Measurements from ENCODE around the gene JARID2.

JARID2 gene
- total RNA-seq: 96.3 to 187 (median 141) reads per million in 17 experiments

- DNase-seq: peak; percentile 97 to 98 (median 98)
Measured at GRCh38 chr6:15245361-15246216, at the start of gene JARID2. TSS of gene JARID2 (plus strand) at chr6:15246069. CDS start at chr6:15246540, 471 bp downstream.

- no peak for DNase-seq
Measured at GRCh38 chr6:15200087-15200486, 45.8 kb upstream of the JARID2 start.

- no peak for DNase-seq
Measured at GRCh38 chr6:15205321-15205720, 40.5 kb upstream of the JARID2 start.

- no peak for DNase-seq
Measured at GRCh38 chr6:15206887-15207286, 39.0 kb upstream of the JARID2 start.

- peak; percentile 27 to 64 (median 44) for DNase-seq
Measured at GRCh38 chr6:15207923-15208322, 37.9 kb upstream of the JARID2 start.

- DNase-seq: no peak
Measured at GRCh38 chr6:15213838-15214400, 31.9 kb upstream of the JARID2 start.

- DNase-seq: no peak
Measured at GRCh38 chr6:15218401-15218800, 27.5 kb upstream of the JARID2 start.

- DNase-seq: peak in 1 of 4 experiments; percentile 38
Measured at GRCh38 chr6:15220062-15220461, 25.8 kb upstream of the JARID2 start.

GRCh38 chr6:15227827-15228318 lies 18.0 kb upstream of the JARID2 start:
- DNase-seq: no peak

- no peak for DNase-seq
Measured at GRCh38 chr6:15230827-15231226, 15.0 kb upstream of the JARID2 start.

- DNase-seq: peak in 3 of 4 experiments; percentile 14 to 61 (median 50)
Measured at GRCh38 chr6:15232836-15233510, 12.9 kb upstream of the JARID2 start.

- no peak for DNase-seq
Measured at GRCh38 chr6:15234068-15234758, 11.7 kb upstream of the JARID2 start.

GRCh38 chr6:15239616-15240364 lies 6.1 kb upstream of the JARID2 start:
- no peak for DNase-seq

GRCh38 chr6:15242503-15242902 lies 3.4 kb upstream of the JARID2 start:
- DNase-seq: no peak

GRCh38 chr6:15242937-15243614 lies 2.8 kb upstream of the JARID2 start:
- DNase-seq: no peak

GRCh38 chr6:15243910-15244619 lies 1.8 kb upstream of the JARID2 start:
- no peak for DNase-seq

GRCh38 chr6:15244620-15245360 lies 1.1 kb upstream of the JARID2 start:
- peak in 3 of 4 experiments; percentile 58 to 77 (median 71) for DNase-seq

GRCh38 chr6:15246217-15246665 lies 372 bp downstream of the JARID2 start:
- peak in 3 of 4 experiments; percentile 34 to 61 (median 57) for DNase-seq

- peak in 1 of 4 experiments; percentile 13 for DNase-seq
Measured at GRCh38 chr6:15246666-15247499, 1.0 kb downstream of the JARID2 start.
